SK-N-SH treated with all-trans-retinoic acid at 6 μM for 48 hours (cell line): ENCODE data around the gene TYW1B.
"Not testable (repeated sequence)": the region's sequence is repeated elsewhere in the genome, so short reads cannot be mapped to it uniquely, and the experiment has no call there.

Source experiments
- CREB5 ChIP-seq: fragments of 250-450 bp; sonication (Bioruptor Pico); IDR thresholded peaks from 2 replicates; pipeline ENCODE4 v1.5.1; 2020; ENCODE audit warnings: low read depth, mild to moderate bottlenecking, moderate library complexity
- CSDC2 ChIP-seq: fragments of 250-450 bp; sonication (Bioruptor Pico); IDR thresholded peaks from 2 replicates; pipeline ENCODE4 v1.5.0; 2020; ENCODE audit warnings: mild to moderate bottlenecking, moderate library complexity

GRCh38 chr7:72691442-72691841, 136.6 kb downstream of the TYW1B start:
- TF ChIP-seq CSDC2, CREB5: not testable (repeated sequence)
